NT2/D1 (cell line): Measurements from ENCODE around the gene LZTS2.

Source experiments
- SUZ12 ChIP-seq: IDR thresholded peaks from 2 replicates; pipeline ENCODE4 v1.6.1; 2011; ENCODE audit not compliant: insufficient read length, insufficient read depth; ENCODE audit errors: extremely low read depth
- YY1 ChIP-seq: IDR thresholded peaks from 2 replicates; pipeline ENCODE4 v1.6.1; 2011; ENCODE audit not compliant: insufficient read length, insufficient read depth
- ZNF274 ChIP-seq: IDR thresholded peaks from 2 replicates; pipeline ENCODE4 v1.6.1; 2011; ENCODE audit warnings: mild to moderate bottlenecking, low read depth, low read length

GRCh38 chr10:101053516-101053915 lies 53.9 kb downstream of the LZTS2 start:
- TF ChIP-seq YY1 = no peak
- no peak for TF ChIP-seq ZNF274
- TF ChIP-seq SUZ12 = no peak
